Erythroblast (primary cell): Measurements from ENCODE around the gene BCDIN3D.

ENCODE experiments used
- GATA1 ChIP-seq: IDR thresholded peaks from 2 replicates; pipeline ENCODE4 v1.6.1; 2011; ENCODE audit warnings: low read depth, mild to moderate bottlenecking, control low read depth, low read length, moderate library complexity
- POLR2A ChIP-seq: IDR thresholded peaks from 2 replicates; pipeline ENCODE4 v1.6.1; 2011; ENCODE audit warnings: mild to moderate bottlenecking, low read length

GRCh38 chr12:49854976-49855375 lies 12.1 kb upstream of the BCDIN3D start:
- TF ChIP-seq POLR2A (no peak), GATA1 (no peak)
